Gastrocnemius medialis (tissue), 4 donors: ENCODE measurements around the gene ADCY5. TPM values are rescaled to one million over a fixed set of nuclear protein-coding genes. Genes with fewer than 3 reads are reported as not detected.

Source experiments
- ATAC-seq, 2 donors: fragments of 150-250 bp; one replicate each; pipeline ENCODE4 v1.9.1; 2016
- DNase-seq, 2 donors: peaks; one replicate each; pipeline ENCODE4 v3.0.0-alpha.2; 2019
- H3K27ac ChIP-seq, 4 donors: fragments of 200-600 bp; sonication (generic); 1 replicate in 1 of 4; 2 replicates in 3 of 4; pipeline ENCODE4 v1.5.1; 2016 to 2018; ENCODE audit warnings: mild to moderate bottlenecking in 2 of 4, moderate library complexity in 1 of 4
- H3K27me3 ChIP-seq, 3 donors: fragments of 200-600 bp; sonication (generic) in 2 of 3; 1 replicate in 1 of 3; 2 replicates in 2 of 3; pipeline versions ENCODE4 v1.5.1 to v1.6.0; 2016 to 2019; ENCODE audit warnings: mild to moderate bottlenecking in 1 of 3, moderate library complexity in 1 of 3
- H3K36me3 ChIP-seq, 2 donors: fragments of 200-600 bp; sonication (generic) in 1 of 2; one replicate each; pipeline ENCODE4 v1.5.1; 2017 to 2018
- H3K4me1 ChIP-seq, 2 donors: fragments of 200-600 bp; sonication (generic) in 1 of 2; one replicate each; pipeline ENCODE4 v1.5.1; 2016 to 2017; ENCODE audit warnings: mild to moderate bottlenecking in 2 of 2
- H3K4me3 ChIP-seq, 4 donors: fragments of 200-600 bp; sonication (generic) in 3 of 4; 1 replicate in 1 of 4; 2 replicates in 3 of 4; pipeline ENCODE4 v1.5.1; 2016 to 2019; ENCODE audit warnings: mild to moderate bottlenecking in 2 of 4
- H3K9me3 ChIP-seq, 3 donors: fragments of 200-600 bp; sonication (generic) in 2 of 3; 1 replicate in 1 of 3; 2 replicates in 2 of 3; pipeline ENCODE4 v1.5.1; 2016 to 2019
- CTCF ChIP-seq, 5 experiments: fragments of 450-650 bp in 3 of 5; fragments of 200-600 bp in 2 of 5; sonication (generic) in 2 of 5; IDR thresholded peaks in 4 of 5; conservative IDR thresholded peaks in 1 of 5; 1 replicate in 4 of 5; 2 replicates in 1 of 5; pipeline ENCODE4 v1.5.1; 2016 to 2019; ENCODE audit warnings: antibody characterized with exemption in 5 of 5, mild to moderate bottlenecking in 3 of 5, moderate library complexity in 3 of 5
- POLR2A ChIP-seq, 2 donors: fragments of 450-650 bp; IDR thresholded peaks; one replicate each; pipeline ENCODE4 v1.6.1; 2017; ENCODE audit warnings: antibody characterized with exemption in 2 of 2, mild to moderate bottlenecking in 2 of 2, moderate library complexity in 2 of 2
- in situ Hi-C, 4 donors: fragments of 200-750 bp; cut with MboI; loops; one replicate each; pipeline versions ENCODE4 v1.15.0 to v1.8.0; 2017; ENCODE audit warnings: low sequenced_read_pairs in 4 of 4
- intact Hi-C: fragments of 100-400 bp; cut with DNase I; formaldehyde crosslinking; loops from one replicate; pipeline ENCODE4 v1.15.1; 2023; ENCODE audit warnings: low total_unique reads
- total RNA-seq, 4 donors: library from RNA; depleted of rRNA; stranded (reverse); fragments of >200 nt; gene quantifications; one replicate each; pipeline versions ENCODE4 v1.1.0 to v1.2.3, GENCODE V29; 2016

ADCY5 gene
- total RNA-seq, 4 donors from 2014 or later, result 1.0 to 6.4 (median 4.3) TPM

GRCh38 chr3:123291404-123291803, 157.5 kb downstream of the ADCY5 start:
- intact Hi-C loops (no loop called here), in situ Hi-C loops (no loop called here)
- Histone ChIP-seq H3K4me1 (no peaks in the 10 kb centered on the region), H3K27me3 (no peaks in the 10 kb centered on the region), H3K36me3 (no peaks in the 10 kb centered on the region), H3K27ac (no peak overlapping the region), H3K9me3 (no peaks in the 10 kb centered on the region), H3K4me3 (no peak overlapping the region)
- ATAC-seq (no peak), DNase-seq (no peak)
- no peak for TF ChIP-seq POLR2A (IDR thresholded peaks at IDR 0.05)

- no peaks in the 10 kb centered on the region for H3K9me3 ChIP-seq
- no peak overlapping the region for H3K27ac ChIP-seq
- no peak for ATAC-seq
- no peaks in the 10 kb centered on the region for H3K36me3 ChIP-seq
- TF ChIP-seq CTCF (IDR thresholded peaks at IDR 0.05 in 4 of 5, conservative IDR thresholded peaks at IDR 0.05 in 1 of 5), result no peak
- TF ChIP-seq POLR2A (IDR thresholded peaks at IDR 0.05), result no peak
- in situ Hi-C loops, result no loop called here
- H3K27me3 ChIP-seq, result no peaks in the 10 kb centered on the region
- no peaks in the 10 kb centered on the region for H3K4me1 ChIP-seq
- DNase-seq, result no peak
- intact Hi-C loops, result no loop called here
- H3K4me3 ChIP-seq, result no peak overlapping the region
Measured at GRCh38 chr3:123290962-123291361, 157.9 kb downstream of the ADCY5 start.

GRCh38 chr3:123290107-123290930, 158.6 kb downstream of the ADCY5 start:
- in situ Hi-C loops, result no loop called here
- intact Hi-C loops, result no loop called here
- H3K4me1 ChIP-seq, result no peaks in the 10 kb centered on the region
- no peak overlapping the region for H3K27ac ChIP-seq
- ATAC-seq (no peak), DNase-seq (no peak)
- H3K9me3 ChIP-seq, result no peaks in the 10 kb centered on the region
- TF ChIP-seq POLR2A (IDR thresholded peaks at IDR 0.05), result no peak
- TF ChIP-seq CTCF (IDR thresholded peaks at IDR 0.05 in 4 of 5, conservative IDR thresholded peaks at IDR 0.05 in 1 of 5), result no peak
- no peaks in the 10 kb centered on the region for H3K36me3 ChIP-seq
- H3K27me3 ChIP-seq, result no peaks in the 10 kb centered on the region
- no peak overlapping the region for H3K4me3 ChIP-seq

- DNase-seq, result no peak
- no peaks in the 10 kb centered on the region for H3K9me3 ChIP-seq
- H3K27me3 ChIP-seq, result no peaks in the 10 kb centered on the region
- in situ Hi-C loops (no loop called here), intact Hi-C loops (no loop called here)
- no peak overlapping the region for H3K4me3 ChIP-seq
- TF ChIP-seq CTCF (IDR thresholded peaks at IDR 0.05 in 4 of 5, conservative IDR thresholded peaks at IDR 0.05 in 1 of 5), result no peak
- no peak for TF ChIP-seq POLR2A (IDR thresholded peaks at IDR 0.05)
- H3K36me3 ChIP-seq, result no peaks in the 10 kb centered on the region
- H3K4me1 ChIP-seq, result no peaks in the 10 kb centered on the region
- ATAC-seq, result no peak
- H3K27ac ChIP-seq, result no peak overlapping the region
Measured at GRCh38 chr3:123289391-123290106, 159.3 kb downstream of the ADCY5 start.

- Histone ChIP-seq H3K4me3 (no peak overlapping the region), H3K9me3 (no peaks in the 10 kb centered on the region), H3K36me3 (no peaks in the 10 kb centered on the region), H3K27me3 (no peaks in the 10 kb centered on the region), H3K4me1 (no peaks in the 10 kb centered on the region), H3K27ac (no peak overlapping the region)
- in situ Hi-C loops, result no loop called here
- no peak for DNase-seq
- TF ChIP-seq POLR2A (IDR thresholded peaks at IDR 0.05), result no peak
- no peak for TF ChIP-seq CTCF (IDR thresholded peaks at IDR 0.05 in 4 of 5, conservative IDR thresholded peaks at IDR 0.05 in 1 of 5)
- intact Hi-C loops, result no loop called here
- ATAC-seq, result no peak
Measured at GRCh38 chr3:123287962-123288302, 161.0 kb downstream of the ADCY5 start.
